Colonic mucosa (tissue), 4 donors: ENCODE results near the gene STAMBPL1. TPM values are rescaled to one million over a fixed set of nuclear protein-coding genes. Genes with fewer than 3 reads are reported as not detected.
A peak's percentile ranks its signal among the peaks of the same experiment; 100 is the strongest.

ENCODE experiments used
- DNase-seq: peaks from one replicate; pipeline ENCODE4 v3.0.0-alpha.2; 2020
- H3K27ac ChIP-seq: fragments of 200-600 bp; one replicate; pipeline ENCODE4 v1.8.0; 2021
- H3K27me3 ChIP-seq: fragments of 200-600 bp; one replicate; pipeline ENCODE4 v1.8.0; 2021
- H3K36me3 ChIP-seq: fragments of 200-600 bp; one replicate; pipeline ENCODE4 v1.8.0; 2021
- H3K4me1 ChIP-seq: fragments of 200-600 bp; one replicate; pipeline ENCODE4 v1.8.0; 2021; ENCODE audit warnings: mild to moderate bottlenecking
- H3K4me3 ChIP-seq: fragments of 200-600 bp; one replicate; pipeline ENCODE4 v1.8.0; 2021
- H3K9ac ChIP-seq, 2 donors: one replicate each; pipeline ENCODE4 v1.7.0; 2013; ENCODE audit warnings: control low read depth in 2 of 2, low read depth in 2 of 2, low read length in 2 of 2
- H3K9me3 ChIP-seq: fragments of 200-600 bp; one replicate; pipeline ENCODE4 v1.8.0; 2021
- CTCF ChIP-seq: fragments of 200-600 bp; IDR thresholded peaks from one replicate; pipeline ENCODE4 v1.8.0; 2022; ENCODE audit warnings: antibody characterized with exemption, mild to moderate bottlenecking
- intact Hi-C: fragments of 100-400 bp; cut with DNase I; formaldehyde crosslinking; loops from one replicate; pipeline ENCODE4 v1.14.1; 2022
- total RNA-seq, 2 donors: library from RNA; stranded (reverse); fragmentation: NEBNext Ultra II Directional in 1 of 2; extraction: Animal tissue kit (Norgen Biotek cat#: 25700) in 1 of 2; gene quantifications; one replicate each; pipeline ENCODE4 v1.2.1, GENCODE V29; 2021
- donor health status: healthy.
- donor health status: DM: no; HTN: no; CAD: no.
- donor health status: DM: no; HTN: no; CAD: no.

Gene STAMBPL1
- total RNA-seq, 2 donors from 2014 or later: 16.3 to 20.4 TPM

GRCh38 chr10:88920986-88921593 is 41.0 kb downstream of the STAMBPL1 start:
- DNase-seq: no peak
- H3K9me3 ChIP-seq: no peaks in the 10 kb centered on the region
- no peaks in the 10 kb centered on the region for H3K4me1 ChIP-seq
- H3K27ac ChIP-seq: no peak overlapping the region
- TF ChIP-seq CTCF: no peak
- H3K36me3 ChIP-seq: no peaks in the 10 kb centered on the region
- no peak overlapping the region for H3K4me3 ChIP-seq
- H3K9ac ChIP-seq: no peak overlapping the region
- no peaks in the 10 kb centered on the region for H3K27me3 ChIP-seq
- intact Hi-C loops: no loop called here

- Histone ChIP-seq H3K9ac (no peak overlapping the region), H3K27me3 (no peaks in the 10 kb centered on the region), H3K4me3 (no peak overlapping the region), H3K9me3 (no peaks in the 10 kb centered on the region), H3K27ac (no peak overlapping the region), H3K36me3 (no peaks in the 10 kb centered on the region), H3K4me1 (no peaks in the 10 kb centered on the region)
- intact Hi-C loops: no loop called here
- DNase-seq: no peak
- no peak for TF ChIP-seq CTCF
Observed at GRCh38 chr10:88922041-88922440, 42.0 kb downstream of the STAMBPL1 start.

GRCh38 chr10:88923520-88923919 is 43.5 kb downstream of the STAMBPL1 start:
- intact Hi-C loops: no loop called here
- Histone ChIP-seq H3K4me1 (no peaks in the 10 kb centered on the region), H3K9me3 (no peaks in the 10 kb centered on the region), H3K4me3 (no peak overlapping the region), H3K36me3 (no peaks in the 10 kb centered on the region), H3K9ac (no peak overlapping the region), H3K27me3 (no peaks in the 10 kb centered on the region), H3K27ac (no peak overlapping the region)
- TF ChIP-seq CTCF: no peak
- DNase-seq: no peak

GRCh38 chr10:88926566-88927415 is 46.7 kb downstream of the STAMBPL1 start:
- Histone ChIP-seq H3K27me3 (no peaks in the 10 kb centered on the region), H3K4me1 (no peaks in the 10 kb centered on the region), H3K4me3 (no peak overlapping the region), H3K9me3 (no peaks in the 10 kb centered on the region), H3K36me3 (no peaks in the 10 kb centered on the region), H3K27ac (peak overlapping the region; percentile 12), H3K9ac (no peak overlapping the region)
- TF ChIP-seq CTCF: no peak
- intact Hi-C loops: no loop called here
- DNase-seq: no peak

GRCh38 chr10:88927416-88927690 is 47.3 kb downstream of the STAMBPL1 start:
- Histone ChIP-seq H3K27me3 (no peaks in the 10 kb centered on the region), H3K9me3 (no peaks in the 10 kb centered on the region), H3K9ac (no peak overlapping the region), H3K27ac (peak overlapping the region; percentile 9), H3K4me1 (no peaks in the 10 kb centered on the region), H3K4me3 (no peak overlapping the region), H3K36me3 (no peaks in the 10 kb centered on the region)
- intact Hi-C loops: no loop called here
- DNase-seq: no peak
- no peak for TF ChIP-seq CTCF
